Transverse colon (tissue), 4 donors: ENCODE results near the gene DAB2IP. TPM values are rescaled to one million over a fixed set of nuclear protein-coding genes. Genes with fewer than 3 reads are reported as not detected.

Experiments used
- DNase-seq: peaks from one replicate; pipeline ENCODE4 v3.0.0-alpha.2; 2019
- H3K27ac ChIP-seq, 4 donors: fragments of 200-600 bp; sonication (generic); 2 replicates each; pipeline ENCODE4 v1.5.1; 2016 to 2018; ENCODE audit warnings: inconsistent platforms in 4 of 4
- H3K27me3 ChIP-seq: fragments of 200-600 bp; sonication (generic); 2 replicates; pipeline ENCODE4 v1.5.1; 2017; ENCODE audit warnings: inconsistent platforms
- H3K36me3 ChIP-seq, 4 donors: fragments of 200-600 bp; sonication (generic); 2 replicates each; pipeline ENCODE4 v1.5.1; 2017 to 2019; ENCODE audit warnings: inconsistent platforms in 4 of 4
- H3K4me1 ChIP-seq, 4 donors: fragments of 200-600 bp; sonication (generic); 2 replicates each; pipeline ENCODE4 v1.5.1; 2017 to 2020; ENCODE audit warnings: inconsistent platforms in 4 of 4
- H3K4me3 ChIP-seq, 4 donors: fragments of 200-600 bp; sonication (generic); 1 replicate in 1 of 4; 2 replicates in 3 of 4; pipeline versions ENCODE4 v1.5.1 to v1.6.1; 2017 to 2019; ENCODE audit warnings: inconsistent platforms in 4 of 4
- H3K9me3 ChIP-seq, 2 donors: fragments of 200-600 bp; sonication (generic); 2 replicates each; pipeline ENCODE4 v1.5.1; 2017 to 2019; ENCODE audit warnings: inconsistent platforms in 2 of 2
- EP300 ChIP-seq: sonication (generic); formaldehyde crosslinking; IDR thresholded peaks from one replicate; pipeline ENCODE4 v1.6.1; 2017; ENCODE audit warnings: antibody characterized with exemption, low read depth
- POLR2A ChIP-seq: fragments of 450-650 bp; IDR thresholded peaks from one replicate; pipeline ENCODE4 v1.6.1; 2016; ENCODE audit warnings: antibody characterized with exemption, mild to moderate bottlenecking, moderate library complexity
- POLR2AphosphoS5 ChIP-seq, 3 donors: sonication (generic); formaldehyde crosslinking; IDR thresholded peaks; one replicate each; pipeline ENCODE4 v1.6.1; 2016; ENCODE audit warnings: antibody characterized with exemption in 3 of 3
- WGBS, 2 donors: methylation state at CpG; one replicate each; pipeline ENCODE4 v1.1.5; 2018; ENCODE audit warnings: low coverage in 1 of 2; 5-methylcytosine and 5-hydroxymethylcytosine counted together
- in situ Hi-C, 4 donors: fragments of 200-750 bp; cut with MboI; loops; one replicate each; pipeline versions ENCODE4 v1.15.0 to v1.15.1; 2017; ENCODE audit warnings: low sequenced_read_pairs in 3 of 4, low pct_ligation_motif_present in 1 of 4, low pct_unique_long_range_greater_than_20kb in 1 of 4
- intact Hi-C: fragments of 100-400 bp; cut with DNase I; formaldehyde crosslinking; loops from one replicate; pipeline ENCODE4 v1.15.1; 2023; ENCODE audit warnings: low total_unique reads
- total RNA-seq, 4 donors: library from RNA; depleted of rRNA; stranded (reverse); fragments of >200 nt; gene quantifications; one replicate each; pipeline ENCODE4 v1.1.0, GENCODE V29; 2016
- TF ChIP-seq, protein P1 (sequence below), 5 experiments: fragments of 200-600 bp in 3 of 5; fragments of 450-650 bp in 2 of 5; sonication (generic) in 3 of 5; IDR thresholded peaks; 1 replicate in 2 of 5; 2 replicates in 3 of 5; pipeline ENCODE4 v1.5.1; 2016 to 2017; ENCODE audit warnings: antibody characterized with exemption in 5 of 5, inconsistent platforms in 3 of 5, mild to moderate bottlenecking in 2 of 5, moderate library complexity in 1 of 5

DAB2IP gene
- total RNA-seq, 4 donors from 2014 or later: 84.2 to 159 (median 90.7) TPM

DNA sequence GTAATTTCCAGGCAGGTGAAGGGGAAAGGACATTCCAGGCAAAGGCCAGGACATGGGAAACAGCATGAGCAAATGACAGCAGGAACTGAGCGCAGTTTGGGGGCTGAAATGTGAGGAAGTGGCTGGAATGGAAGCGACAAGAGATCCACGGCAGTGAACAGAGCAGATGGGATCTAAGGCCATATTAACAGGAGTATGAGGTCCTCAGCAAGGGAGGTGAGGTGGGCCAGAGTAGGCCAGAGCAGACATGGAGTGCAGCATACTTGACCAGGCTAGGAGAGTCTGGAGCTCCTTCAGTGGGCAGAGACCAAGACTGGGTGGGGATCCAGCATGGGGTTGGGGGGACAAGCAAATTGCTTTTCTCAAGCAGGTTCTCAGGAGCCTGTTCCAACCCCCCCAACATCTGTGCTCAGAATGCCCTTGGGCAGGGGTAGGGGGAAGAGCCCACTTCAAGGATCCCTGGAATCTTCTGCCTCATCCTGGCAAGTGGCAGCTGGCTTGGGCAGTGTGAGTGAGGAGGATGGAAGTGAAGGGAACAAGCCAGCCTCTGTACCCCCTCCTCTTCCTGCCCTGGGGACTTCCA is 34.5 kb downstream of the DAB2IP start:
- H3K4me1 ChIP-seq: peaks cover 0 to 20% (median 14%) of the 10 kb centered on the region in 4 donors
- no peak for TF ChIP-seq POLR2AphosphoS5 (IDR thresholded peaks at IDR 0.05)
- TF ChIP-seq POLR2A: no peak
- TF ChIP-seq, protein P1, sequence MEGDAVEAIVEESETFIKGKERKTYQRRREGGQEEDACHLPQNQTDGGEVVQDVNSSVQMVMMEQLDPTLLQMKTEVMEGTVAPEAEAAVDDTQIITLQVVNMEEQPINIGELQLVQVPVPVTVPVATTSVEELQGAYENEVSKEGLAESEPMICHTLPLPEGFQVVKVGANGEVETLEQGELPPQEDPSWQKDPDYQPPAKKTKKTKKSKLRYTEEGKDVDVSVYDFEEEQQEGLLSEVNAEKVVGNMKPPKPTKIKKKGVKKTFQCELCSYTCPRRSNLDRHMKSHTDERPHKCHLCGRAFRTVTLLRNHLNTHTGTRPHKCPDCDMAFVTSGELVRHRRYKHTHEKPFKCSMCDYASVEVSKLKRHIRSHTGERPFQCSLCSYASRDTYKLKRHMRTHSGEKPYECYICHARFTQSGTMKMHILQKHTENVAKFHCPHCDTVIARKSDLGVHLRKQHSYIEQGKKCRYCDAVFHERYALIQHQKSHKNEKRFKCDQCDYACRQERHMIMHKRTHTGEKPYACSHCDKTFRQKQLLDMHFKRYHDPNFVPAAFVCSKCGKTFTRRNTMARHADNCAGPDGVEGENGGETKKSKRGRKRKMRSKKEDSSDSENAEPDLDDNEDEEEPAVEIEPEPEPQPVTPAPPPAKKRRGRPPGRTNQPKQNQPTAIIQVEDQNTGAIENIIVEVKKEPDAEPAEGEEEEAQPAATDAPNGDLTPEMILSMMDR (IDR thresholded peaks at IDR 0.05): no peak
- no peak for TF ChIP-seq EP300
- no peaks in the 10 kb centered on the region for H3K9me3 ChIP-seq
- in situ Hi-C loops (loop anchor here (5.0 to 25.0 kb wide), 5 partner anchors 131 to 309 kb away; no protein-coding TSS in a partner anchor), intact Hi-C loops (loop anchor here (5.0 kb wide), 1 partner anchor 306 kb away; no protein-coding TSS in a partner anchor)
- no peak overlapping the region for H3K27ac ChIP-seq
- no peak overlapping the region for H3K4me3 ChIP-seq
- DNase-seq: no peak
- H3K36me3 ChIP-seq: no peaks in the 10 kb centered on the region
- WGBS, 2 donors: 89 to 96% methylated on average over 3 of the region's 3 CpGs
- no peaks in the 10 kb centered on the region for H3K27me3 ChIP-seq

DNA sequence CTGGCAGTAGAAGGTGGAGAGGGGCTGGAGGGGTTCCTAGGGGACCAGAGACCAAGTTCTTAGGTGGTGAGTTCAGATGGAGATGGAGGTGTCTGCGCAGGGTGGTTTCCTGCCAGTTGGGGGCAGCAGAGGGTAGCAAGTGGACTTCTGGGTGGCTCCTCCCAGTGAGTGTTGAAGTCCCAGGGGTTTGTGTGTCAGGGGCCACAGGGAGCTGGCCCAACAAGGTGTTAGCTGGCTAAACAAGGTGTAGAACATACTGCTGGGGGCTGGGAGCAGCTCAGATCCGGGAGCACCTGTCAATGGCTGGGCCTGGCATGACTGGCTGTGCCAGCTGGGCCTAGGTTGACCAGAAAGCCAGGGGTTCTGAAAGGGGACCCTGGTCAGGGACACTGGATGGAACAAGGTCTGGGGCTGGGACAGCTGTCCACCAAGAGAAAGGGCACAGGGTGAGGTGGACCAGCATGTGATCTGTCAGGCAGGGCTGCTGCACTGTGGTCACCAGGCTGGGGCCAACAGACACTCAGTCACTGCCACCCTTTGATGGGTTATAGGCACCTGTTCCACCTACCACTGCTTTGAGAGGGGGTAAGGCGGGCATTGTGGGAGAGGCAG is 35.6 kb downstream of the DAB2IP start:
- Histone ChIP-seq H3K27me3 (no peaks in the 10 kb centered on the region), H3K4me3 (no peak overlapping the region), H3K9me3 (no peaks in the 10 kb centered on the region), H3K36me3 (no peaks in the 10 kb centered on the region), H3K4me1 (peaks cover 2 to 26% (median 22%) of the 10 kb centered on the region in 4 donors), H3K27ac (peak overlapping the region in 3 of 4 donors; percentile 20 to 47 (median 38))
- intact Hi-C loops: loop anchor here (5.0 kb wide), 1 partner anchor 305 kb away; no protein-coding TSS in a partner anchor
- TF ChIP-seq EP300: no peak
- peak in 1 of 3 donors; percentile 11 for TF ChIP-seq POLR2AphosphoS5 (IDR thresholded peaks at IDR 0.05)
- TF ChIP-seq, protein P1 (IDR thresholded peaks at IDR 0.05): peak; percentile 80 to 90 (median 86)
- in situ Hi-C loops: loop anchor here (5.0 to 25.0 kb wide), 5 partner anchors 132 to 308 kb away; no protein-coding TSS in a partner anchor
- DNase-seq: peak; percentile 86
- whole genome bisulfite sequencing, 2 donors: 50% methylated on average over 3 of the region's 3 CpGs; no CpG with 5 or more reads in 1 of the 2 donors

DNA sequence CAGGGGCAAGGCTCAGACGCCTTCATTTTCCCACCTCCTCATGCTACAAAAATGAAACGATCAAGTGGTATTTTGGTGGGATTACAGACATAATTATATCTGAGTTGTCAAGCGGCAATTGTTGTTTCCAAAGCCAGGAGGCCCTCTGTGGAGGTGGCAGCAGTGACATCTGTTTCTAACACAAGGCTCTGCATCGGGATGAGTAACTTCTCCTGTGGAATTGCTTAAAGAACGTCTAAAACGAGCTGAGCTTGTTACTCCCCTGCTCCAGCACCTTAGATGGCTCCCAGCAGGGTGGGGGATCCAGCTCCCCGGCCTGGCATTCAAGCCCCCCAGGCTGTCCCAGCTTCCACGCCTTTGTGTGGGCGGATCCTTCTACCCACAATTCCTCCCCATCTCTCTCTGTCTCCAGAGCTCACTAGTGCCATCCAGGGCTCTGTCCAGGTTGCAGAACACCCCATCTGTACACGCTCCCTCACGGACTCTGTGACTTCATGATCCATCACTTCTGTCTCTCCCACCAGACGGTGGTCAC is 36.8 kb downstream of the DAB2IP start:
- WGBS, 2 donors: 78 to 84% methylated on average over 4 to 12 of the region's 12 CpGs
- Histone ChIP-seq H3K9me3 (no peaks in the 10 kb centered on the region), H3K27ac (peak overlapping the region in 1 of 4 donors; percentile 51), H3K36me3 (no peaks in the 10 kb centered on the region), H3K27me3 (no peaks in the 10 kb centered on the region), H3K4me1 (peaks cover 2 to 38% (median 25%) of the 10 kb centered on the region in 4 donors), H3K4me3 (no peak overlapping the region)
- TF ChIP-seq, protein P1 (IDR thresholded peaks at IDR 0.05): no peak
- TF ChIP-seq POLR2AphosphoS5 (IDR thresholded peaks at IDR 0.05) (no peak), EP300 (no peak), POLR2A (no peak)
- in situ Hi-C loops: loop anchor here (5.0 to 25.0 kb wide), 5 partner anchors 133 to 307 kb away; no protein-coding TSS in a partner anchor
- intact Hi-C loops: loop anchor here (5.0 kb wide), 1 partner anchor 304 kb away; no protein-coding TSS in a partner anchor
- DNase-seq: no peak

DNA sequence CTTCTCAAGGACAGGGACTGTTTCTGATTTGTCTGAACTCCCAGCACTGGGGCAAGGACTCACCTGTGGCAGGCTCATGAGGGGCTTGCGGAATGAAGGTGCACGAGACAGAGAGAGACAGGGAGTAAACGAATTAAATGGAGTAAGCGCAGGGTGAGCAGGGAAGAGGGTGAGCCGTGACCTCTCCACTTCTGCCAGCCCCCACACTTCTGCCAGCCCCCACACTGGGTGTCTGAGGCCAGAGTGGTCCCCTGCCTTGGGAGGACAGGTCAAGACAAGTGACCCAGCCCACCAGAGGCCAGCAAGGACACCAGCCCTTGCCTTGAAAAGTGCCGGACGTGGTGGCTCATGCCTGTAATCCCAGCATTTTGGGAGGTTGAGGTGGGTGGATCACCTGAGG is 37.2 kb downstream of the DAB2IP start:
- in situ Hi-C loops (loop anchor here (5.0 to 25.0 kb wide), 5 partner anchors 134 to 306 kb away; no protein-coding TSS in a partner anchor), intact Hi-C loops (loop anchor here (5.0 kb wide), 1 partner anchor 304 kb away; no protein-coding TSS in a partner anchor)
- TF ChIP-seq, protein P1 (IDR thresholded peaks at IDR 0.05): no peak
- TF ChIP-seq EP300: no peak
- no peak for TF ChIP-seq POLR2AphosphoS5 (IDR thresholded peaks at IDR 0.05)
- no peak for TF ChIP-seq POLR2A
- peaks cover 2 to 38% (median 26%) of the 10 kb centered on the region in 4 donors for H3K4me1 ChIP-seq
- no peak for DNase-seq
- H3K27me3 ChIP-seq: no peaks in the 10 kb centered on the region
- H3K9me3 ChIP-seq: no peaks in the 10 kb centered on the region
- H3K27ac ChIP-seq: peak overlapping the region in 1 of 4 donors; percentile 51
- H3K36me3 ChIP-seq: no peaks in the 10 kb centered on the region
- 94% methylated on average over 7 of the region's 7 CpGs; no CpG with 5 or more reads in 1 of the 2 donors for WGBS, 2 donors
- no peak overlapping the region for H3K4me3 ChIP-seq
